GM12801 (cell line): ENCODE results near the gene SNX22.

Source experiments
- TF ChIP-seq, protein P1 (sequence below): IDR thresholded peaks from one replicate; pipeline ENCODE4 v1.5.1; 2011; ENCODE audit warnings: control low read depth; ENCODE audit not compliant: insufficient read length; ENCODE audit errors: extremely low read depth

Gene SNX22

GRCh38 chr15:64151727-64152506 lies at the start of gene SNX22:
Gene SNX22 (plus strand): TSS chr15:64151731. CDS start chr15:64151776, 45 bp downstream.
- TF ChIP-seq, protein P1, sequence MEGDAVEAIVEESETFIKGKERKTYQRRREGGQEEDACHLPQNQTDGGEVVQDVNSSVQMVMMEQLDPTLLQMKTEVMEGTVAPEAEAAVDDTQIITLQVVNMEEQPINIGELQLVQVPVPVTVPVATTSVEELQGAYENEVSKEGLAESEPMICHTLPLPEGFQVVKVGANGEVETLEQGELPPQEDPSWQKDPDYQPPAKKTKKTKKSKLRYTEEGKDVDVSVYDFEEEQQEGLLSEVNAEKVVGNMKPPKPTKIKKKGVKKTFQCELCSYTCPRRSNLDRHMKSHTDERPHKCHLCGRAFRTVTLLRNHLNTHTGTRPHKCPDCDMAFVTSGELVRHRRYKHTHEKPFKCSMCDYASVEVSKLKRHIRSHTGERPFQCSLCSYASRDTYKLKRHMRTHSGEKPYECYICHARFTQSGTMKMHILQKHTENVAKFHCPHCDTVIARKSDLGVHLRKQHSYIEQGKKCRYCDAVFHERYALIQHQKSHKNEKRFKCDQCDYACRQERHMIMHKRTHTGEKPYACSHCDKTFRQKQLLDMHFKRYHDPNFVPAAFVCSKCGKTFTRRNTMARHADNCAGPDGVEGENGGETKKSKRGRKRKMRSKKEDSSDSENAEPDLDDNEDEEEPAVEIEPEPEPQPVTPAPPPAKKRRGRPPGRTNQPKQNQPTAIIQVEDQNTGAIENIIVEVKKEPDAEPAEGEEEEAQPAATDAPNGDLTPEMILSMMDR, result no peak

DNA sequence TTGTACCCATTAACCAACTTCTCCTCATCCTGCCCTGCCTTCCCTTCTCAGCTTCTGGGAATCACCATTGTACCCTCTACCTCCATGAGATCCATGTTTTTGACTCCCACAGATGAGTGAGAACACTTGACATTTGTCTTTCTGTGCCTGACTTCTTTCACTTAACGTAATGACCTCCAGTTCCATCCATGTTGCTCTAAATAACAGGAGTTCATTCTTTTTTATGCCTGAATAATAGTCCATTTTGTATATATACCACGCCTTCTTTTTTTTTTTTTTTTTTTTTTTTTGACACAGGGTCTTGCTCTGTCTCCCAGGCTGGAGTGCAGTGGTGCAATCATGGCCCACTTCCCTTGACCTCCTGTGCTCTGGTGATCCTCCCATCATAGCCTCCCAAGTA lies 49.0 kb upstream of the SNX22 start:
- TF ChIP-seq, protein P1, result no peak

DNA sequence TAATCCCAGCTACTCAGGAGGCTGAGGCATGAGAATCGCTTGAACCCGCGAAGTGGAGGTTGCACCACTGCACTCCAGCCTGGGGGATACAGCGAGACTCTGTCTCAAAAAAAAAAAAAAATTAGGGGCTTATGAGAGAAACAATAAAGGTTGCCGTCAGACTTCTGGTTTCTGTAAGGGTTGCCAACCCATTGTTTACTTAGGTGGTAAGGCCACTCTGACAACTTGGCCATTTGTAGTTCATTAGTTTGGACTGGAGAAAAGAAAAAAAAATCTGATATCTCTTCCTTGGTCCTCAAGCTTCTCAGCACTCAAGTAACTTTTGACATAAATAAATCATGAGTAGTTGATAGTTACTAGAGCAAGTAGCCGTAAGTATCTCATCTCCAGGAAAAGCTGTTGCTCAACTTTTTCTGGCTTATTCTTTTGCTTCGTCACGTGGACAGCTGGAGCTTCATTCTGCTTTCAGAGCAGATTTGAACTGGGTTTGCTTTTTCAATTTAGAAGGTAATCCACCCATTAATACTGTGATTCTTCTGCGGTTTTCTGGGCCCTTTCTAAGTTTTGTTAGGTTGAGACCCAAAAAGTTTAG lies 46.3 kb upstream of the SNX22 start:
- TF ChIP-seq, protein P1, result no peak

GRCh38 chr15:64107337-64107736 lies 44.2 kb upstream of the SNX22 start:
- TF ChIP-seq, protein P1, result no peak

DNA sequence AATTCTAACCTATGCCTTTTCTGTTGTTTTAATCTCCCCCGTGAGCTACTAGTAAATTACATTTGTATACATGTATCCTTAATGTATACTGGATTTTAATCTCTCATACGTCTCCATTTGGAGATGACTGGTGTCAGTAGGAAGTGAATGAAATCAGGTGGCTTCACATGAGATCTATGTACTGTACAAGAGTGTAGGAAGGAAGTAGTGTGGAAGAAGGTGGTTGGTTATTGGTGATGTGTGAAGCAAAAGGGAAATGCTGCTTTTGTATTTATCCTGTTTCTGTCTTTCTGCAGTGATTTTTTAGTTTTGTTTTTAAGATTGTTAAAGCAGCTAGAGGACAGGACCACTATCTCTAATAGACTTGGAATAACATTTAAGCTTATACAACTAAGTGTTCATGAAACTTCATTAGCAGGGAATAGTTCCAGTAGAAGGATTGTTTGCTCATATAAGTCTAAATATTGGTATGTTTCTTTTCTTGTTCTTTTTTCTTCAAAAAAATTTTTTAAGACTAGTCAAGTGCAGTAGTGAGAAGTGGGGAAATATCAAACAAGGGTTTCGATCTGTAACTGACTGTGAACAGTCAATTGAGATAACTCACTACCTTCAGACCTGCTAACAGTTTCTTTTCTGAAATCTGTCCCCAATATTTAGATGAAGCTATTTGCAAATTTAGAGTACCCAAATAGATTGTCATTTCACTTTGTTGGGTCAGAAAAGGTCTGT lies 40.4 kb upstream of the SNX22 start:
- TF ChIP-seq, protein P1, result no peak

- TF ChIP-seq, protein P1, result no peak
Observed at GRCh38 chr15:64111679-64112050, 39.9 kb upstream of the SNX22 start.

GRCh38 chr15:64112073-64112772 lies 39.3 kb upstream of the SNX22 start:
- TF ChIP-seq, protein P1, result no peak
